Lower leg skin (tissue), 4 donors: ENCODE results near the gene TSHZ2. TPM values are rescaled to one million over a fixed set of nuclear protein-coding genes. Genes with fewer than 3 reads are reported as not detected.

Source experiments
- DNase-seq, 2 donors: peaks; one replicate each; pipeline ENCODE4 v3.0.0-alpha.2; 2019; ENCODE audit warnings: low spot score in 2 of 2
- H3K4me3 ChIP-seq: fragments of 200-600 bp; sonication (generic); 2 replicates; pipeline ENCODE4 v1.5.1; 2017; ENCODE audit warnings: mild to moderate bottlenecking, low read depth; ENCODE audit not compliant: poor library complexity, severe bottlenecking
- CTCF ChIP-seq, 3 donors: fragments of 450-650 bp; IDR thresholded peaks; one replicate each; pipeline ENCODE4 v1.5.1; 2016; ENCODE audit warnings: antibody characterized with exemption in 3 of 3, mild to moderate bottlenecking in 3 of 3, moderate library complexity in 2 of 3
- POLR2A ChIP-seq, 2 donors: fragments of 450-650 bp; IDR thresholded peaks; one replicate each; pipeline ENCODE4 v1.6.1; 2016 to 2017; ENCODE audit warnings: antibody characterized with exemption in 2 of 2, mild to moderate bottlenecking in 1 of 2, moderate library complexity in 1 of 2
- WGBS, 2 donors: methylation state at CpG; one replicate each; pipeline ENCODE4 v1.1.5; 2018; 5-methylcytosine and 5-hydroxymethylcytosine counted together
- intact Hi-C: fragments of 100-400 bp; cut with DNase I; formaldehyde crosslinking; loops from one replicate; pipeline ENCODE4 v1.15.0; 2023; ENCODE audit warnings: low total_unique reads
- total RNA-seq, 4 donors: library from RNA; depleted of rRNA; stranded (reverse); fragments of >200 nt; gene quantifications; one replicate each; pipeline ENCODE4 v1.1.0, GENCODE V29; 2016

Gene TSHZ2
- total RNA-seq, 4 donors from 2014 or later = 8.1 to 25.7 (median 10.5) TPM

GRCh38 chr20:53034899-53035298 lies 62.7 kb downstream of the TSHZ2 start:
- no peak for DNase-seq
- intact Hi-C loops = no loop called here
- TF ChIP-seq POLR2A (IDR thresholded peaks at IDR 0.05) = no peak
- no peak for TF ChIP-seq CTCF (IDR thresholded peaks at IDR 0.05)
- WGBS, 2 donors = 55 to 56% methylated on average over 3 of the region's 3 CpGs
- no peak overlapping the region for H3K4me3 ChIP-seq

GRCh38 chr20:53036992-53037391 lies 64.8 kb downstream of the TSHZ2 start:
- DNase-seq = peak in 1 of 2 donors; percentile 89
- H3K4me3 ChIP-seq = no peak overlapping the region
- 52% methylated on average over 8 of the region's 8 CpGs for WGBS, 2 donors
- intact Hi-C loops = no loop called here
- TF ChIP-seq POLR2A (IDR thresholded peaks at IDR 0.05) (no peak), CTCF (IDR thresholded peaks at IDR 0.05) (no peak)

- TF ChIP-seq POLR2A (IDR thresholded peaks at IDR 0.05) (no peak), CTCF (IDR thresholded peaks at IDR 0.05) (no peak)
- intact Hi-C loops = no loop called here
- whole genome bisulfite sequencing, 2 donors = 91 to 98% methylated on average over 10 of the region's 10 CpGs
- no peak overlapping the region for H3K4me3 ChIP-seq
- DNase-seq = no peak
Measured at GRCh38 chr20:53037621-53038020, 65.5 kb downstream of the TSHZ2 start.

- TF ChIP-seq CTCF (IDR thresholded peaks at IDR 0.05) (no peak), POLR2A (IDR thresholded peaks at IDR 0.05) (no peak)
- intact Hi-C loops = no loop called here
- H3K4me3 ChIP-seq = no peak overlapping the region
- WGBS, 2 donors = 91 to 95% methylated on average over 2 of the region's 2 CpGs
- no peak for DNase-seq
Measured at GRCh38 chr20:53038299-53038698, 66.1 kb downstream of the TSHZ2 start.

- intact Hi-C loops = no loop called here
- H3K4me3 ChIP-seq = no peak overlapping the region
- 45 to 50% methylated on average over 14 of the region's 14 CpGs for WGBS, 2 donors
- DNase-seq = peak in 1 of 2 donors; percentile 88
- TF ChIP-seq POLR2A (IDR thresholded peaks at IDR 0.05) (no peak), CTCF (IDR thresholded peaks at IDR 0.05) (no peak)
Measured at GRCh38 chr20:53040693-53041589, 68.8 kb downstream of the TSHZ2 start.
